K562 treated with DMSO at 1 percent for 24 hours (cell line): ENCODE data around the gene KLK6. TPM values are rescaled to one million over a fixed set of nuclear protein-coding genes. Genes with fewer than 3 reads are reported as not detected.

Source experiments
- total RNA-seq: library from RNA; unstranded; fragments of 300-600 nt; gene quantifications from 2 replicates; pipeline ENCODE4 v1.2.3, GENCODE V29; 2022; ENCODE audit warnings: low read depth; ENCODE audit not compliant: insufficient read depth

The KLK6 gene
- not detected in 2 replicates for total RNA-seq

GRCh38 chr19:50969413-50969760 lies at the start of gene KLK6:
TSS of gene KLK6 (minus strand) at chr19:50969591. CDS start at chr19:50968104, 1,487 bp downstream.

DNA sequence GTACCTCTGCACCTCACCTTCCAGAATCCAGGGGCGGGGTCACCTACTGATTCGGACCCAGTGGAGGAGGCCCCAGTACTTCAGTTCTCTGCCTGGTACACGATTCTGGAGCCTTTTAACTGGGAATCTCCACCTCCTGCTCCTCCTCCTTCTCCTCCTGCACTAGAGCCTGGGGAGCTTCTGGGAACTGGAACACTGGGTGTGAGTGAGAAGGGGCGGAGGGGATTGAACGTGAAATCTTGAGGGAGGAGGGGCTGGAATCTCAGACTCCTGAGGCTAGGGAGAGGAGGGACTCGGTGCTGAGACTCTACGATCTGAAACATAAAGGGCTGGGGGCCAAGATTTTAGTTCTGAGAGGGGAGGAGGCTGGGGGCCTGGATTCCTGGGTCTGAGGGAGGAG lies 32.1 kb upstream of the KLK6 start, which contains the start of gene KLK8:
Gene KLK8, minus strand, starts transcription at position 90 of the 400 bp plus-strand sequence. CDS start 437 bp downstream, outside the sequence.

GRCh38 chr19:50983625-50984292 lies 14.4 kb upstream of the KLK6 start, which contains the start of gene KLK7:
TSS of gene KLK7 (minus strand) at chr19:50983917. CDS start at chr19:50982399, 1,518 bp downstream.

GRCh38 chr19:50952910-50953309 lies 16.5 kb downstream of the KLK6 start, which contains the start of gene KLK5:
TSS of gene KLK5 (minus strand) at chr19:50953038. CDS start at chr19:50952657, 381 bp downstream.

GRCh38 chr19:50911206-50912101 lies 57.9 kb downstream of the KLK6 start, which contains the start of gene KLK4:
TSS of gene KLK4 (minus strand) at chr19:50911395. CDS start at chr19:50910738, 657 bp downstream.

Other genes starting within 250 kb of the KLK6 start
- gene SHANK1, start 249.8 kb downstream of the KLK6 start, total RNA-seq = 0.27 TPM in 1 of 2 replicates, not detected in the other
- 94.9 and 103 TPM in 2 replicates for gene CLEC11A, start 246.2 kb downstream of the KLK6 start, total RNA-seq
- 0.59 TPM in 1 of 2 replicates, not detected in the other for gene GPR32, start 199.1 kb downstream of the KLK6 start, total RNA-seq
- gene ACP4, start 179.2 kb downstream of the KLK6 start, total RNA-seq = not detected in 2 replicates
- gene KLK1, start 145.8 kb downstream of the KLK6 start, total RNA-seq = 19.2 and 20.0 TPM in 2 replicates
- gene KLK15, start 136.0 kb downstream of the KLK6 start, total RNA-seq = 0.56 TPM in 1 of 2 replicates, not detected in the other
- not detected in 2 replicates for gene KLK3, start 114.7 kb downstream of the KLK6 start, total RNA-seq
- gene KLK2, start 96.2 kb downstream of the KLK6 start, total RNA-seq = not detected in 2 replicates
- not detected in 2 replicates for gene KLK4, start 58.2 kb downstream of the KLK6 start, total RNA-seq
- not detected in 2 replicates for gene KLK5, start 16.6 kb downstream of the KLK6 start, total RNA-seq
- not detected in 2 replicates for gene KLK7, start 14.3 kb upstream of the KLK6 start, total RNA-seq
- gene KLK8, start 32.0 kb upstream of the KLK6 start, total RNA-seq = 0.95 and 2.1 TPM in 2 replicates
- gene KLK10, start 50.1 kb upstream of the KLK6 start, total RNA-seq = not detected in 2 replicates
- not detected in 2 replicates for gene KLK11, start 57.0 kb upstream of the KLK6 start, total RNA-seq
- gene KLK12, start 65.4 kb upstream of the KLK6 start, total RNA-seq = not detected in 2 replicates
- gene KLK13, start 95.5 kb upstream of the KLK6 start, total RNA-seq = 2.7 and 2.9 TPM in 2 replicates
- gene KLK14, start 113.3 kb upstream of the KLK6 start, total RNA-seq = not detected in 2 replicates
- gene CTU1, start 138.8 kb upstream of the KLK6 start, total RNA-seq = 31.1 and 32.6 TPM in 2 replicates
- gene SIGLEC9, start 155.3 kb upstream of the KLK6 start, total RNA-seq = 0.93 and 1.1 TPM in 2 replicates
- gene SIGLEC7, start 172.7 kb upstream of the KLK6 start, total RNA-seq = 0.15 TPM in 1 of 2 replicates, not detected in the other